ENCODE measurements around the gene GUCD1.
A peak's percentile ranks its signal among the peaks of the same experiment; 100 is the strongest.
"Not testable (repeated sequence)": the region's sequence is repeated elsewhere in the genome, so short reads cannot be mapped to it uniquely, and the experiment has no call there.

Gene GUCD1

DNA sequence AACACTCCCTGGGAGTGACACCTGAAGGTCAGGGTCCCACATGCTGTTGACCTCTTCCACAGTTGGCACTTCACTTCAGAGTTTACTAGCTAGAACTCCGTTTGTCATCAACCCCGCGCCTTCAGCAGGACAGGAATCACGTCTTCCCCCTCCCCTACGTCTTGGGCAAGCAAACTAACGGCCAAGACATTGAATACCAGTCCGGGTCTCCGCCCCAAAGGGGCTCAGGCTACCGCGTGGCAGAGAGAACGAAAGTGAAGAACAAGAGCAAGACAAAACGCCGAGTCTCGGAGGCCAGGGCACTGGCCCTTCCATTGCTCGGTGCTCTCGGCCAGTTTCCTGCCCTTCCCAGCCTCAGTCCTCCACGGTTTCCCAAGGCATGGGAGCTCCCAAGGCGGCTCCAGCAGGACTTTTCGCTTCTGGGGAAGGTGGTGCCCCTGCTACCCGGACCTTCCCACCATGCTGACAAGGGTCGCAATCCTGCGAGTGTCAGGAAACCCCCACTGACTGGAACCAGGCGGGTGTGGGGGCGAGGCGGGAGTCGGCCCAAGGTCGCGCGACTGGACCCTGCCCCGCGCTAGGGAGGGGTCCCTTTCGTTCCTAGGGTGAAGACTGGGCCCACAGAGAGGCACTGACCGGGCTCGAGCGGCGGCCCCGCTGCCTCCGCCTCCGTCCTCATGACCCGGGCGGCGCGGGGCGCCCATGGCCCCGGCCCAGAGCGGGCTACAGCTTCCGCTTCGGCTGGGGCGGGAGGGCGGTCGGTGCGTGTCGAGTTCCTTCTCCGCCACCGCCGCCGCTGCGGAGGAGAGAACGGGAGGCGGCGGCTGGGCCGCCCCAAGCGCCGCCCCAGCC lies at the start of gene GUCD1:
TSS of gene GUCD1 (minus strand) at position 826 of the 852 bp plus-strand sequence. CDS start at position 679, 147 bp downstream.
- peak; percentile 32 for DNase-seq

DNA sequence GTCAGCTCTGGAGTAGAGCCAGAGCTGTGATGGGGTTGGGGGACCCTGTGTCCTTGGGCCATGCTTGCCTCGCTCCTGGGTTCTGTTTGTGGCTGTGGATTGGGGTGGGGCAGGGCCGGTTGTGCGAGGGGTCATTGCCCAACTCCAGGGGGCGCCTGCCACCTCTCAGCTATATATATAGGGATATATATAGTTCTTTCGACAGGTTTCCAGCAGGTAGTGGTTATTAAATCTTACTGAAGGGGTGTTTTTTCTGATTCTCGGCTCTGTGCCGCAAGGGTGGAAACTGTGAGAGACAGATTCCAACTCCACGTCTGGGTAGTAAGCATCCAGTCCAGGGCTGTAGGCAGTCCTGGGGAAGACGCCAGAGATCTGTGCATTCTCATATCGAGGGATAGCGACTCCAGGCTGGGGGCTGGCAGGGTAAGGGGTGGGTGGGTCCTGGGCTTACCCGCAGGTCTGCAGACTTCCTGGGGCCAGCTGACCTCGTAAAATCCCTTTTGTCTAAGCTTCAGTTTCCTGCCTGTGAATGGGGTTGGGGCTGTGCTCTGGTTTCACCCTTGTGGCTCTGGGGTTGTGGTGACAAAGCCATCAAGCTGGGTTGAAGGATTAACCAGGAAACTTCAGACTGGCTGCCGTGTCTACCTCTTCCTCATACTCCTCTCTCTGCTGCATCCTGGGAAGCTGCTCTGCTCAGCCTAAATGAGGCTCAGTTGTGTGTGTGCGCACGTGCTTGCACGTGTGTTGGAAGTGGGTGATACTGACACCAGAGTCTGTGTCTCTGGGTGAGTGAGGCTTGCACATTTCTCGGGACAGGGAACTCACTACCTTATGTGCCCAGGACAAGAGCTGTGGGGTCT lies 49.1 kb upstream of the GUCD1 start:
- peak; percentile 14 for DNase-seq

DNA sequence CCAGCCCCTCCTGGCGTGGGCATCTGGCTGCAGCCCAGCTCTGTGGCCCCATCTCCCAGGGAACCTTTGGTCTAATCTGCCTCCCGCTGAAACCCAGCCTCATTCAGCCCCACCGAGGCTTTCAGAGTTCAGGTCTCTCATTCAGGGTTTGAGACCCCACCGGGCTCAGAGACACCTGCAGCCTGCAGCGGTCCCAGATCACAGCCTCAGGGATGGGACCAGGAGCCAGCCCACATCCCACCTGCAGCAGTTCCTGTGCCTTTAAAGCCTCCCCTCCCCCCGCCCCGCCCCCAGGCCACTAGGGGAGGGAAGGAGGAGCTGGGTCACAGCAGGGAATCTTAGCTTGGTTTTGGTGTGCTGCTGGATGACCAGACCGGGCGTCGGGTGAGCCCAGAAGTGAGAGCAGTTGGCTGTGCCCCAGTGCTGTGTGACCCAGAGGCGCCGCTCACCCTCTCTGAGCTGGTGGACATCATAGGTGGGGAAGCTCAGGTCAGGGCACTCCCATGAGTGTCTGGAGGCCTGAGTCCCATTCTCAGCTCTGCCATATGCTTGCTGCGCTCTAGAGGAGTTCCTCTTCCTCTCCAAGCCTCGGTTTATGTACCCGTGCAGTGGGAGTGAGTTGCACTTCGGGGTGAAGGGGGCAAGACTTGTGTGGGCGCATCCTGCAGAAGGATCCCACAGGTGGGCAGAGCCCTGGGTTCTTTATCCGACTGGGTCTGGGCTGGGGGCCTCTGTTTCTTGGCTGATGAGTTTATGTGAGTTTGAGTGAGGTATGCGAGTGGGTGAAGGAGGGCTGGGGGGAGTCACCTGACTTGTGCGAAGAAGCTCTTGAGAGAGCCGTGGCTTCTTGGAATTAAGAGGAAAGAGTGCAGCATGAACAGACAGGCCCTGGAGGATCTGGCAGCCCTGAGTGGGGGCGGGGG lies 48.2 kb upstream of the GUCD1 start, which contains the start of gene GGT1:
TSS of gene GGT1 (plus strand) at position 347 of the 923 bp plus-strand sequence. CDS start 7,889 bp downstream, outside the sequence.
- not testable (repeated sequence) for DNase-seq

DNA sequence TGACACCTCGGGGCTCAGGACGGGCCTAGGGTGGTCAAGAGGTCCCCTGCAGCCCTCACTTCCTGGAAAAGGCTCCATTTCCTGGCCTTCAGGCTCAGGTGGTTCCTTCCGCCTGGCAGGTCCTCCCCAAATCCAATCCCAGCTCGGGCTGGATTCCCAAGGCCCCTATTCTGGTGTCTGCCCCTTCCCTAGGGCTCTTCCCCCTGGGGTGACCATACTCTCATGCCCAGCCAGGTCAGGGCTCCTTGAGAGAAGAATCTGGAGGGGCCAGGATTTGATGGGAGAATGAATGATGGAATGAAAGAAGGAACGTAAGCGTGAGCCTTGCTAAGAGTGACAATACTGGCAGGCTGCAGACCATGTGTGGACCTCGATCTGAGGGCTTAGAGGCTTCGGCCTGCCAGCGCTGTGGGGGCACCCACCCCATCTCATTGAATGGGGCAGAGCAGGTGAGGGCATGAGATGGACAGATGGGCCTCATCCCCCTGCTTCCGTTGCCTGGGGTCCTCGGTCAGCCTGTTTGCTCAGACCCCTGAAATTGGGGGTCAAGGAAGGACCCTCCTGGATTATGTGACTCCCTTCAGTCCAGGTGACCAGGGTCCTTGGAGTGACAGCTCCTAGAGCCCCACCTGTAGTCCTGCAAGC lies 47.3 kb upstream of the GUCD1 start:
- DNase-seq = not testable (repeated sequence)

DNA sequence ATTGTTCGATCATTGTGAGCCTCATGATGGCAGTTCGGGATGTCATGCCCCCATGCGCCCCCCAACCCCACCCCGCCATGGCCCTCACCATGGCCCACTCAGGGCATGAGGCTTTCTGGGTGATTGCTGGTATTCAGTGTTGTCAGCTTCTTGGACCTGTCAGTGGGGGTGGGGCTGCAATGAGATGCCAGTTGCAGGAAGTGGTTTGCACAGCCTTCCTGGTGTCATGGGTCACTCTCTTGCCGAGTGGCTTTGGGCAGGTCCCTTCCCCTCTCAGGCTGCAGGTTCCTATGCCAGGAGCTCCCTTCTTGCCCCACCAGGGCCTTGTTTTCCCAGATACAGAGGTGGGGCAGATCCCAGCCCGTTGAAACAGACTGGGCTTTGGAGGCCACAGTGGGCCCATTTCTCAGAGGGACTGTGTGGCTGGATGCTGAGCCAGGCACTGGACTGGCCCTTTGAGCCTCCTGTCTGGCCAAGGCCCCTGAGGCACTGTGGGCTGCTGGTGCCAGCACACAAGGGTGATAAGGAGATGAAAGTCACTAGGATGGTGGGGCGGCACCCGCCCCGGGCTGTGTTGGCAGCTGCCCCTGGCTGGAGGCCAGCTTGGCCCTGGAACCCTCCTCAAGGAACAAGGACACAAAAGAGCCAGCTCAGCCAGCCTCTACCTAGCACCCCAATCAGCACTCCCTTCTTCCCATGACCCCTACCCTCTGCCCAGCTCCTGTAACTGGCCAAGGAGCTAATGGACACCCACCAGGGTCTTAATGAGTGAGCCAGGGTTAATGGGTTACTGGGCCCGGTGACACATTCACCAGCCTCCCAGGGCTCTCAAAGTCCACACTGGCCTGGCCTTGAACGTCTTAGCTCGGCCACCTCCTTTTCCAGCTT lies 46.5 kb upstream of the GUCD1 start:
- DNase-seq = peak; percentile 16

DNA sequence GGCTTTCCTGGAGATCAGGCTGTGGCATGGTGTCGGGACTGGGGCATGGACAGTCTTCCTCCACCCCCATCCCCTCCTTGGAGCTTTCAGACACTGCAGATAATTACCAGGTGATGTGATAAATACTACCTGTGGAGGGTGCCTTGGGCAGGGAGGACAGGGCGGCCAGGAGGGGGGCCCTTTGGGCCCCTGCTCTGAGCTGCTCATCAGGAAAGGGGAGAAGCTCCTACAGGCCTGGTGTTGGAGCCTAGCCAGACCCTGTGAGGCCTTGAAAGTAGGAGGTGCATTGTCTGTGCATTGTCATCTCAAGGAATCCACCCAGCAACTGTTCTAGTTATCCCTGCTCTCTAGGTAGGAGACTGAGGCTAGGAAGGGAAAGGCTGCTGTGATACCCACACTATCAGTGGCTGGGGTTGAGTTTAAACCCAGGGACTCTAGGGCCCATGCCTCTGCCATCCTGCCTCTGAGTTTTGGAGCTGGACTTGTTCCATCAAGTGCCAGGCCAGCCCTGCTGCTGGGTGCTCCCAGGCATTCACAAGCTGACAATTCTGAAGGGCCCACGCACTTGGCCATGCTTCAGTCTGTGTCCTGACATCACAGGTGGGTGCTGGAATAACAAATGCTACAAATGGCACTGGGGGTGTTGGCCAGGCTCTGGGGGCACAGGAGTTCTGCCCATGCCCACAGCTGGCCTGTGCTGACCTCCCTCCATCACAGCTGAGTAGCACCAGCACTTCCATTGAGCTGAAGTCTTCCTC lies 45.2 kb upstream of the GUCD1 start:
- DNase-seq = not testable (repeated sequence)

DNA sequence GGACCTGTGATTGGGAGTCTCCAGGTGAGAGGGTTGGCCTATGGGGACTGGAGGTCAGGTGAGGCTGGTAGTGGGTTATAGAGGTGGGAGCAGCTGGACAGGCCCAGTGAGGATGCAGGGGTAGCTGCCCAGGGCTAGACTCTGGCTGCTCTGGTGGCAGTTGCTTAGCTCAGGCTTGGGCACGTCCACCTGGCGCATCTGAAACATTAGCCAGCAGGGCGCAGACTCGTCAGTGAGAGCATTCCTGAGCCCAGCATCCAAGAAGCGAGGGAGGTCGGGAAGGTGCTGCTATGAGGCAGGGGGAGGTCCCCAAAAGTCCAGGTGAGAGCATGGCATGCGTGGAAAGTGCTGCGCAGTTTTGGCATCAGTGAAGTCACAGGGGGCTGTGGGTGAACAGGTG lies 44.6 kb upstream of the GUCD1 start:
- no peak for DNase-seq

DNA sequence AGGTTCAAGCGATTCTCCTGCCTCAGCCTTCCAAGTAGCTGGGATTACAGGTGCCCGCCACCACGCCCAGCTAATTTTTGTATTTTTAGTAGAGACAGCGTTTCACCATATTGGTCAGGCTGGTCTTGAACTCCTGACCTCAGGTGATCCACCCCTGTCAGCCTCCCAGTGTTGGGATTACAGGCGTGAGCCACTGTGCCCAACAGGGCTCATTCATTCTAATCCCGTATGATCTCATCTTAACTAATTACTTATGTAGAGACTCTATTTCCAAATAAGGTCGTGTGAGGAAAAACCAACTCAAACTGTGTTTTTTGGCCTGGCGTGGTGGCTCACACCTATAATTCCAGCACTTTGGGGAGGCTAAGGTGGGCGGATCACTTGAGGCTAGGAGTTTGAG lies 42.1 kb upstream of the GUCD1 start:
- DNase-seq = not testable (repeated sequence)

DNA sequence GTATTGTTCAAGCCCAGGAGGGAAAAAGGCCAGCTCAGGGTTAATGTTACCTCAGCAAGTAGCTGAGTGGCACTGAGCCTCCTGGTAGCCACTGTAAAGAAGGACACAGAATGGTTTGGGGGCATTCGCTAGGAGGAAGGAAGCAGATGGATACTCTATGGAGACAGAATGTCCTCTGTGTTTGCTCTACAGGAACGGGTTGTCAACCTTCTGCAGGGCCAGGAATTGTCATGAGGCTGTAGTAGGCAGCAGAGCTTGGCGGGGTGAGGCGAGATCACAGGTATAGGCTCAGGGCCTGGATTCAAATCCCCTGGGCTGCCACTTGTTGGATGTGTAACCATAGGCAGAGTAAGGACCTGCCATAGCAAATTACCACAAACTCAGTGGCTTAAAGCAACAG lies 40.9 kb upstream of the GUCD1 start:
- DNase-seq = no peak

DNA sequence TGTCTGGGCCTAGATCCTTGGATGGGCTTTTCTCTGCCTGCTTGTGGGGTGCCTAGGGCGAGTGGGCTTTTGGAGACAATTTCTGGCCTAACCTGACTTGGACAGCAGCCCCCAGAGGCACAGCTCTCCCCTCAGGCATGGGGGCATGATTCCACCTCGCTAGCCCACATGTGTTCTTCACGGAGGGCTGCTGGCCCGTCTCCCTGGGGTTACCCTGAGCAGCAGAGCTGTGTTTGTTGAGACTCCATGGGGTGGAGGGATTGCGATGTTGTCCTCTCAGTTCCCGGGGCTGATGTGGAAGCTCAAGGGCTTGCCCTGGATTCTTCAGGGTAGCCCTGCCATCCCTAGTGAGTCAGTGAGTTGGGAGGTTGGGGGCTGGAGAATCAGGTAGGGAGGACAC lies 40.3 kb upstream of the GUCD1 start:
- DNase-seq = no peak

DNA sequence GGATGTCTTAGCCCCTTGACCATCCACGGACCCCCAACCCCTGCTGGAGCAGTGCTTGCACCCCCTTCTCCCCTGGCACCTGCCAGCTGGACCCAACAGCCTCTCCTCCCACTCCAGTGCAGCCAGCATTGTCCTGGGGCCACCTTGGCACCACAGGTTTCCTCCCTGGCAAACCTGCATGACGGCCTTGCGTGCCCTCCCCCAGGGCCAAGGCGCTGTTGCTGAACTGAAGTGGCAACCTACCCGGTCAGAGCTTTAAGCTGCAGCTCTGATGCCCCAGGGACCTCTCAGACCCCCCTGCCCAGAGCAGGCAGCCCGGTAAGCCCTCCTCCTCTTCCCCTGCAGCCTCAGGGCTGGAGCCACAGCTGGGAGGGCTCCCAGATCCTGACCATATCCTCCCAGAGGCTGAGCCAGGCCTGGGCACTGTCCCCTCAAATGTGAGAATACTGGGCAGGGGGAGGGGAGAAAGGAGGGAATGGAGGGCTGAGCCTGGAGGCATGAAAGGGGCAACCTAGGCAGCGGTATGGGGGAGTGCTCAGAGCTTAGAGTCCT lies 39.7 kb upstream of the GUCD1 start:
- DNase-seq = no peak

DNA sequence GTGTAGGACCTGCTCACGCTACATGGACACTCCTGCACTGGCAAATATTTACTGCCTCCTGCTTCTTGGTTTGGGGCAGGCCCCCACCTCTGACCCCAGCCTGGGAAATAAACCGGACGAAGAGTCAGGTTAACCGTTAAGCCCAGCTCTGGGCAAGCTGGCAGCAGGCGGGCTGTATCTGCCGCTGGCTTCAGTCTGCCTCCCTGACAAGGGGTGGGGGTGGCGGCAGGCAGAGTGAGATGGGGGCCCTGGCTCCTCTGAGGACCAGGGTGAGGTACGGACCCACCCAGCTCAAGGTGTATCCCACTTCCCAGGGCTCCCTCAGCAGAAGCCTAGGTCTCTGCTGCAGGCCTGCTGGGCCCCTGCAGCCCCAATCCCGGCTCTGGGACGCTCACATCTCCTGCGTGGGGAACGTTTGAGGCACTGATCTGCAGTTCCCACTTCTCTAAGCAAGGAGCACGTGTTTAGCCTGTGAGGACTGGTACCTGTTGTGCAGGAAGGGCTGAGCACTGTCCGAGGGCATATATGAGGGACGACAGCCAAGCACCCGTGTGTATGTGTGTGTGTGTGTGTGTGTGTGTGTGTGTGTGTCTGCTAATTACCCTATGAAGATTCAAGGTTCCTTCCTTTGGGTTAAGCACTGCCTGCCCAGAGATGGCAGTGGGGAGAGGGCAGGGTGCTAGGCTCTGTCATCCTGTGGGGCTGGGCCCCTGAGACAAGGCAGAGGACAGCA lies 39.1 kb upstream of the GUCD1 start:
- DNase-seq = no peak

DNA sequence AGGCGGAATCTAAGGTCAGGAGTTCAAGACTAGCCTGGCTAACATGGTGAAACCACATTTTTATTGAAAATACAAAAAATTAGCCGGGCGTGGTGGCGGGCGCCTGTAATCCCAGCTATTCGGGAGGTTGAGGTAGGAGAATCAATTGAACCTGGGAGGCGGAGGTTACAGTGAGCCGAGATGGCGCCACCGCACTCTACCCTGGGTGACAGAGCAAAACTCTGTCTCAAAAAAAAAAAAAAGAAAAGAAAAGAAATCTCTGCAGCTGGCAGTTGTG lies 38.6 kb upstream of the GUCD1 start:
- not testable (repeated sequence) for DNase-seq

DNA sequence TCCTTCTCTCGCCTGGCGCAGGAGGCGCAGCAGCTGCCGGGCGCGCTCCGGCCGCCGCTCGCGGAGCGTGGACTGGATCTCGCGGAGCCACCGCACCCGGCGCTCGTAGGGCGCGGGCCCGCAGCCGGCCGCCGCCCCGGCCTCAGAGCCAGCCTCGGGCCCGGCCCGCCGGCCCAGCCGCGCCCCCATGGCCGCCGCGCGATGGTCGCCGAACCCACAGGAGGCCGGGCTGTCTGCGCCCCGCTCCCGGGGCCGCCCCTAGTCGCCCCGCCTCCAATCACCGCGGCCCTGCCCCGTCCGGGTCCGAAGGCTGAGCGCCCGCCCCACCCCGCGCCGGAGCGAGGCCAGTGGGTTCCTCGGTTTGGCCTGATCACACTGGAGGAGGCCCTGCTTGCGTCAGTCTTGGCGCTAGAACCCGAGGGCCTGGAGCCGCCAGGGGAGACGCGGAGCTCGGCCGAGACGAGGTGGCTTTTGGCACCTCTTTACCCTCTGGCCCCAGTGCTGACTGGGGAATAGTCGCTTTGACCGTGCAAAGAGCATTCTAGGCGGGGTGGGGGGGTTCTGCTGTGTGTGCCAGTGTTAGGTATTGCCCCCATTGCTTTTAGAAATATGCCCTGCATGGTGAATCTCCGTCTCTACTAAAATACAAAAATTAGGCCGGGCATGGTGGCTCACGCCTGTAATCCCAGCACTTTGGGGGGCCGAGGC lies 38.1 kb upstream of the GUCD1 start, which contains the start of gene LRRC75B:
TSS of gene LRRC75B (minus strand) at position 223 of the 708 bp plus-strand sequence. CDS start at position 189, 34 bp downstream.
- DNase-seq = peak; percentile 12

DNA sequence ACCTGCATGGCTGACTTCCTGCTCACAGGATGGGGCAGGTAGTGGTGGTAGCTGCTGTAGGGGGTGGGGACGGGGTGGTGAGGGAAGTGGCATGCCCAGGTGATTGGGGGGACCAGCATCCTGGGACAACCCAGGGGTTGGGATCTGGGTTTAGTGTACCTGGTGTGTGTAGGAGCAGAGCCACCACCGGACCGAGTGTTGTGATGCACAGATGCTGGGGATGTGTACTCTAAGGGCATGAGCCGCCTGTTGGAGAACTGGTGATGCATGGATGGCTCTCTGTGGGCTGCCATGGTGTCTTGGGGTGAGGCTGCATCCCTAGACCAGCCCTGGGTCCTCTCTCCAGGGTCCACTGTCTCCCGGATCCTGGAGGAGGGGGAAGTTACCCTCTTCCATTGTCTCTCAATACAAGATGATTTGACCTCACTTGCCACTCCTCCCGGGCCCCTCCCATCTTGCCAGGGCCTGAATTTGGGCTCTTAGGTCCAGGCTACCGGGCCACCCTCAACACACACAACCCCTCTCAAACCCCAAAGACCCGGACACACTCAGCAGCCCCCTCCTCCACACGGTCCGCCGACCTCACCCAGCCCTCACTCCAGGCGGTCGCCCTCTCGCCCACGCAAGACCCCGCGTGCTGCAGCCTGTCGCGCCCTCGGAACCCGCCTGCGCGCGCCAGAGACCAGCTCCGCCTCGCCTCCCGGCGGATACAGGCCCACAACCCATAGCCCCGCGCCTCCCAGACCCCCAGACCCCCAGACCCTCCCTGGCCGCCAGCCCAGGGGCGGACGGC lies 37.3 kb upstream of the GUCD1 start:
- DNase-seq = no peak

DNA sequence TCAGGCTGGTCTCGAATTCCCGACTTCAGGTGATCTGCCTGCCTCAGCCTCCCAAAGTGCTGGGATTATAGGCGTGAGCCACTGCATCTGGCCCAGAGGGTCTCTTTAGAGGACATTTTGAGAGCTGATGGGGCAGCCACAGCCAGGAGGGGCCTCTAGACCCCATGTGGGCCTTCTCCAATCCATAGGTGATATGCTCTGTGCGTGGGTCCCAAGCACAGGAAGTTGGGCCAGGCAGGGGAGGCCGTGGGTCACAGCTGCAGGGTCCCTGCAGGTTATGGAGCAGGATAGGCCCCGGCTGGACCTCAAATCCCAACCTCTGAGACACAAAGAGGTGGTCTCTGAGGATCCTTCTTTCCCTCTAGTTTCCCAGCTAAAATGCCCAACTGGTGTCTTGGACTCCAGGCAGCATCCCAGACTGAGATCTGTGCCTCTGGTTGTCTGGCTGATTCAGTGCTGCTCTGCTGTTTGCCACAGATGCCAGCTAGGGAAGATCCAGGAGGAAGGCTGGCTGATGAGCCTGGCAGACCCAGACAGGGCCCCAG lies 36.4 kb upstream of the GUCD1 start:
- DNase-seq = no peak

DNA sequence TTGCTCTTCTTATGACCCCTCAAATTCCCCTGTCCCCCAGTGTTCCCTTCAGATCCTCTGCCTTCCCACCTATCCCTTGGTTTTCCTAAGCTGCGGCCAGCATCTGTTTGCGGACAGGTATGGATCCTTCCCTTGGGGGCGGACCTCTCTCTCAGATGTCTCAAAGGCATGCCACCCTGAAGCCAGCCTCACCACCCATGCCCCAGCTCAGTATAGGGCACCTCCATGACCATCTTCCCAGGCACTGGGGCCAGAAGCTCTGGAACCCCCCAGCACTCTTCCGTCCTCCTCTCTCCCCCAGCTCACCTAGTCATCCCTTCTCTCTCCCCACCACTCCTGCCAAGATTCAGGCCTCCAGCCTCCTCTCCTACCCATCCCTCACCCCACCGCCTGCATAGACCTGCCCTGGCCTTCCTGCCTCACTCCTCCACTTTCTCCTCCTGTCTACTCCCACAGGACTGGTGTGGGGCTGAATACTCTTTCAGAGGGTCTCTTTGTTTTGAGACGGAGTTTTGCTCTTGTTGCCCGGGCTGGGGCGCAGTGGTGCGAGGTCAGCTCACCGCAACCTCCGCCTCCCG lies 35.7 kb upstream of the GUCD1 start:
- no peak for DNase-seq
